HG03175 (cell line): ENCODE measurements around the gene IQCN.

ENCODE experiments used
- ATAC-seq: cut with Tn5 transposase; IDR thresholded peaks from one replicate; pipeline ENCODE4 v1.9.1; 2021; ENCODE audit warnings: mild to moderate bottlenecking, moderate library complexity; ENCODE audit not compliant: unreplicated experiment

IQCN gene

DNA sequence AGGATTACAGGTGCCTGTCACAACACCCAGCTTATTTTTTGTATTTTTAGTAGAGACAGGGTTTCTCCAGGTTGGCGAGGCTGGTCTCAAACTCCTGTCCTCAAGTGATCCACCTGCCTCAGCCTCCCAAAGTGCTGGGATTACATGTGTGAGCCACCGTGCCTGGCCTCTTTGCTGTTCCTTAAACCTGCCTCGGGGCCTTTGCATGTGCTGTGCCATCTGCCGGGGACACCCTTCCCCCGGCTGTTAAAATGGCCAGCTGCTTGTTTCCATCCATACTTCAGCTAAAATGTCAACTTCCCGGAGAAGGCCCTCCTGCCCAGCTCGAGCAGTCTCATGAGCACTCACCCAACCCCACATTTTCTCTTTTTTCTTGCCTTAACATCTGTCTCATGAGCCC is 29.0 kb downstream of the IQCN start:
- ATAC-seq, result no peak

DNA sequence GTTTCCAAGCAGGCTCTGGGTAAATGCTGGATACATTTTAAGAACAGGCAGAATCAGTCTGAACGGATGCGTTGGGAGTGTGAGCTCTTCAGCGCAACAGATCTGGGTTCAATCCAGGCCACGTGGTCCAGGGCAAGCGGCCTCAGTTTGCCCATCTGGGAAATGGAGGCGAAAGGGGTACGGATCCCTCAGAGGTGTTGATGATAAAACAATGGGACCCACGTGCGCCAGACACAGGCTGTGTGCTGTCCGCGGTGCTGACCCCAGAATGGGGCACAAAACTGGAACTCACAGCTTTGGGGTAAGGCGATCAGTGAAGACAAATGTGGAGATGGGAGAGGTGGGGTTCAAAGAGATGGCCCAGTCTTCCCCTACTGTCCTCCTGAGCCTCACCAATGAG is 34.9 kb downstream of the IQCN start:
- ATAC-seq, result no peak

DNA sequence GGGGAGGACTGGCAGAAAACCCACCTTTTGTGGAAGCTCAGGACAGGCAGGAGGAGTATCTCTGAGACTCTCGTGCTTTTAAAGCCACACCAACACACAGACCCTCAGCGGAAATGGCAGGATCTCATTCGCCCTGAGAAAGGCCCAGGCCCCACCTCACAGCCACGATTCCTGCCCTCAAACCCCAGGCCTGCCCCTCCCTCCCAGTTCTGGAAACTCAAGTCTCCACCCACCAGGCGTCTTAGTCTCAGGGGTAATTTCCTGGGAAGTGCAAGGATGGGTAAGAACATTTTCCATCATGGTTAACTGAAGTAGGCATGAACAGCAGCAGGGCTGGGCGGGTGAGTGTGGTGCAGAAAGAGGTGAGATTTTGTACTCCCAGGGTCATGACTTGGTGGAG is 40.1 kb downstream of the IQCN start:
- ATAC-seq, result no peak

GRCh38 chr19:18233224-18233825 is 40.9 kb downstream of the IQCN start:
- ATAC-seq, result no peak

- no peak for ATAC-seq
These were observed 41.6 kb downstream of the IQCN start for GRCh38 chr19:18232540-18233223.

DNA sequence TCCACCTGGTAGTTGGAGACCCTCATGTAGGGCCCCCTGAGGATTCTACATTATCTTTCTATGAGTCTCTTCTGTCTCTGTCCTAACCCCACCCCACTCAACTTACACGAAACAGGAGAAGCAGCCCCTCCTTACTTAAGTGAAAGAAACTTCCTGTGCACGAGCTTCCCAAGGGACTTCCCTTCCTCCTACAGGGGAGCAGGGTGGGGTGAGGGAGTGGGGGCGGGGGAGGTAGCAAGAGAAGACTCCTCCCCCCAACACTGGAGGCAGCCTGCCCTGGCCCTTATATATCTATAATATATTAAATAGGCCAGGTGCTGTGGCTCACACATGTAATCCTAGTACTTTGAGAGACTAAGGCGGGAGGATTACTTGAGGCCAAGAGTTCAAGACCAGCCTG is 42.5 kb downstream of the IQCN start:
- no peak for ATAC-seq

GRCh38 chr19:18230941-18231734 is 43.1 kb downstream of the IQCN start:
- no peak for ATAC-seq

- no peak for ATAC-seq
These were observed 44.3 kb downstream of the IQCN start for GRCh38 chr19:18229915-18230314.

GRCh38 chr19:18229474-18229873 is 44.8 kb downstream of the IQCN start:
- no peak for ATAC-seq

GRCh38 chr19:18227781-18228271 is 46.4 kb downstream of the IQCN start:
- ATAC-seq, result no peak

GRCh38 chr19:18226956-18227780 is 47.1 kb downstream of the IQCN start:
- no peak for ATAC-seq

- ATAC-seq, result no peak
These were observed 48.4 kb downstream of the IQCN start, which contains the start of gene PDE4C for GRCh38 chr19:18225702-18226468. TSS of gene PDE4C (minus strand) at chr19:18226438. CDS start at chr19:18226415, 23 bp downstream.

DNA sequence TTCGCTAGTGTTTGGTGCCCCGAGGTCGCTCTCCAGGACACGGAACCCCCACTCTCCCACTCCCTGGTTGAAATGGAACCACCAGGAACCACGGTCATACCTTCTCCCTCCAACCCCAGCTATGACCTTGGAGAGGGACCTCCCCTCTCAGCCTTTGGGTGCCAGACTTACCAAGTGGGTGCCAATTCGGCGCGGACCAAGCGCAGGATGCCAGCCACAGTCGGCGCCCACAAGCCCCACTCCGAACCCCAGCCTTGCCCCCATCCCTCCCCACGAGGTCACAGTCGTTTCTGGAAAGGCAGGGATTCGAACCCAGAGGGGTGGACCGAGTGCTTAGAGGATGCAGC is 48.9 kb downstream of the IQCN start:
- no peak for ATAC-seq

DNA sequence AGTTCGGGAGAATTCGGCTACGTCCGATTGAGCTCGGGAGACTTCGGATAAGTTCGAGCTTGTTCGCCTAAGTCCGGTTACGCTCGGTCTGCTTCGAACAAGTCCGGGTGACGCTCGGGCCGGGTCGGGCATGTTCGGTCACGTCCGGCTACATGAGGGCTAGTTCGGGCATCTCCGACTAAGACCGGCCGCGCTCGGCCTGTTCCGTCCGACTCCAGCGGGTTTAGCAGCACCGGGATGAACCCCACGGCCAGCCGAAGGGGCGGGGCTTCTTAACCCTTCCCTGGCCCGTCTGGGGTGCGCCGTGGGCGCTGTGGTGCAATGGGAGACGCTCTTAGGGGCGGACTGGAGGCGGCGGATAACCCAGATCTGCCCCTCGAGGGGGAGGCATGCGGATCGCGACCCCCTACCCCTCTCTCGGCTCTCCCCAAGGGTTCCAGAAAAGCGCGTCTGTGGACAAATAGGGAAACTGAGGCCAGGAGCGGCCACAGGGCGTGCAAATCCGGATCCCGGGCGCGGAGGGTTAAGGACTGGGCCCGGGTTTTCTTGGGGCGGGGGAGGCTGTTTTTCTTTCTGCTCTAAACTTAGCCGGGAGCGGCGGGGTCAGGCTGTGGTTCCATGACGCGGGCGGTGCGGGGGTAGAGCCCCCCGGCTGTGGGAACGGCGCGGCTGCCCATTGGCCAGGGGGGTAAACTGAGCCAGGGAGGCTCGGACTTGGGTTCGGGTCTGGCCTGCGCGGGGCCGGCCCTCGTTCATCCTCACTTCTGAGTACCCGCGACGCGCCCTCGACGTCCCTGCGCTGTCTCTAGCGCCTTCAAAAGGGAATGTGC is 49.5 kb downstream of the IQCN start:
- peak; percentile 93 for ATAC-seq

- no peak for ATAC-seq
These were observed 50.3 kb downstream of the IQCN start for GRCh38 chr19:18223860-18224524.

GRCh38 chr19:18221815-18222725 is 52.2 kb downstream of the IQCN start:
- ATAC-seq, result no peak

GRCh38 chr19:18220632-18221275 is 53.5 kb downstream of the IQCN start:
- ATAC-seq, result no peak
